Fibroblast of lung (primary cell): Measurements from ENCODE around the gene PIEZO2. TPM values are rescaled to one million over a fixed set of nuclear protein-coding genes. Genes with fewer than 3 reads are reported as not detected.
A peak's percentile ranks its signal among the peaks of the same experiment; 100 is the strongest.

Source experiments
- DNase-seq, 2 donors: peaks; one replicate each; pipeline versions ENCODE4 v3.0.0 to v3.0.0-alpha.2; 2010; ENCODE audit warnings: low read depth in 2 of 2
- H2AFZ ChIP-seq: 2 replicates; pipeline ENCODE4 v1.5.1; 2012; ENCODE audit warnings: low read length, control low read depth, inconsistent platforms
- H3K27ac ChIP-seq: 2 replicates; pipeline ENCODE4 v1.5.1; 2011; ENCODE audit warnings: low read length, control low read depth; ENCODE audit not compliant: insufficient read depth
- H3K27me3 ChIP-seq: 2 replicates; pipeline ENCODE4 v1.5.1; 2011; ENCODE audit warnings: mild to moderate bottlenecking, low read length; ENCODE audit not compliant: control insufficient read depth, insufficient read depth
- H3K36me3 ChIP-seq: 2 replicates; pipeline ENCODE4 v1.5.1; 2011; ENCODE audit warnings: low read length; ENCODE audit not compliant: control insufficient read depth, insufficient read depth
- H3K4me1 ChIP-seq: 2 replicates; pipeline ENCODE4 v1.5.1; 2011; ENCODE audit warnings: low read length; ENCODE audit not compliant: control insufficient read depth, insufficient read depth; ENCODE audit errors: extremely low read depth
- H3K4me2 ChIP-seq: 2 replicates; pipeline ENCODE4 v1.5.1; 2011; ENCODE audit warnings: low read length, control low read depth; ENCODE audit not compliant: insufficient read depth; ENCODE audit errors: extremely low read depth
- H3K4me3 ChIP-seq, 4 experiments: fragments of 200-600 bp in 1 of 4; sonication (generic) in 1 of 4; replicated peaks in 1 of 4; 2 replicates each; pipeline ENCODE4 v1.5.1; 2011 to 2016; ENCODE audit warnings: low read length in 4 of 4, low read depth in 3 of 4, mild to moderate bottlenecking in 3 of 4, control low read depth in 2 of 4, inconsistent platforms in 1 of 4, mixed read lengths in 1 of 4; ENCODE audit not compliant: insufficient read depth in 1 of 4; ENCODE audit errors: control extremely low read depth in 1 of 4
- H3K79me2 ChIP-seq: 2 replicates; pipeline ENCODE4 v1.5.1; 2012; ENCODE audit warnings: mild to moderate bottlenecking, low read length, inconsistent platforms; ENCODE audit not compliant: control insufficient read depth, insufficient read depth
- H3K9ac ChIP-seq: 2 replicates; pipeline ENCODE4 v1.5.1; 2011; ENCODE audit warnings: mild to moderate bottlenecking, low read length, control low read depth; ENCODE audit not compliant: insufficient read depth
- H3K9me3 ChIP-seq: 2 replicates; pipeline ENCODE4 v1.5.1; 2012; ENCODE audit warnings: low read depth, low read length; ENCODE audit not compliant: control insufficient read depth, insufficient read depth
- H4K20me1 ChIP-seq: 2 replicates; pipeline ENCODE4 v1.5.1; 2011; ENCODE audit warnings: low read length; ENCODE audit not compliant: control insufficient read depth, insufficient read depth; ENCODE audit errors: extremely low read depth
- EZH2 ChIP-seq: IDR thresholded peaks from 2 replicates; pipeline ENCODE4 v1.5.1; 2012; ENCODE audit warnings: low read length, control low read depth, mild to moderate bottlenecking; ENCODE audit errors: missing control alignments
- polyA plus RNA-seq, 2 donors: library from polyadenylated mRNA; depleted of rRNA in 1 of 2; stranded (reverse) in 1 of 2; unstranded in 1 of 2; fragments of >200 nt; gene quantifications; 2 replicates each; pipeline ENCODE4 v1.2.1, GENCODE V29; 2011 to 2012; ENCODE audit warnings: missing spikeins in 1 of 2
- total RNA-seq: library from RNA; depleted of rRNA; stranded (reverse); fragments of >200 nt; gene quantifications from 2 replicates; pipeline ENCODE4 v1.2.1, GENCODE V29; 2014
- TF ChIP-seq, protein P1 (sequence below), 2 donors: IDR thresholded peaks in 1 of 2; conservative IDR thresholded peaks in 1 of 2; 1 replicate in 1 of 2; 2 replicates in 1 of 2; pipeline ENCODE4 v1.5.1; 2011 to 2012; ENCODE audit warnings: low read length in 2 of 2, control low read depth in 1 of 2, inconsistent platforms in 1 of 2, low read depth in 1 of 2, mild to moderate bottlenecking in 1 of 2

PIEZO2 gene
- total and polyA plus RNA-seq, 2 donors (not counting 1 experiment from before 2014, with no cell fraction given): 1.2 to 6.6 TPM

DNA sequence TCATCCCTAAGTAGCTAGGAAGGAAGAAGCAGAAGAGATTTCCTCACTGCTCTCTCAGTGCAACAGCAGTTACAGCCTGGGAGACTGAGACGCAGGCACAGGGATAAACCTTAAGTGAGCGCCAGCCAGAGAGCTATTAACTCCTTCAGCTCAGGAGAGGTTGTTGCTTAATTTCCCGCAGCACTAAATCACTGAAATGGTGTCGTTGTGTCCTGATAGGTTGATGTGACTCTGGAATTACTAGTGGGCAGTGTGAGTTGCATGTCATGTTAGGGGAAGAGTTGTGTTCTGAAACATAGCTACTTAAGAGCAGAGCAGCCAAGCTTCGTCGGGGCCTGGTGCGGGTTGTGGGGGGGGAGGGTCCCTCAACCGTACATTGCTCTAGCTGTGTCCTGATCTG lies 397.7 kb downstream of the PIEZO2 start:
- no peaks in the 10 kb centered on the region for H3K79me2 ChIP-seq
- H3K36me3 ChIP-seq: no peaks in the 10 kb centered on the region
- no peak for DNase-seq
- no peaks in the 10 kb centered on the region for H4K20me1 ChIP-seq
- TF ChIP-seq, protein P1, sequence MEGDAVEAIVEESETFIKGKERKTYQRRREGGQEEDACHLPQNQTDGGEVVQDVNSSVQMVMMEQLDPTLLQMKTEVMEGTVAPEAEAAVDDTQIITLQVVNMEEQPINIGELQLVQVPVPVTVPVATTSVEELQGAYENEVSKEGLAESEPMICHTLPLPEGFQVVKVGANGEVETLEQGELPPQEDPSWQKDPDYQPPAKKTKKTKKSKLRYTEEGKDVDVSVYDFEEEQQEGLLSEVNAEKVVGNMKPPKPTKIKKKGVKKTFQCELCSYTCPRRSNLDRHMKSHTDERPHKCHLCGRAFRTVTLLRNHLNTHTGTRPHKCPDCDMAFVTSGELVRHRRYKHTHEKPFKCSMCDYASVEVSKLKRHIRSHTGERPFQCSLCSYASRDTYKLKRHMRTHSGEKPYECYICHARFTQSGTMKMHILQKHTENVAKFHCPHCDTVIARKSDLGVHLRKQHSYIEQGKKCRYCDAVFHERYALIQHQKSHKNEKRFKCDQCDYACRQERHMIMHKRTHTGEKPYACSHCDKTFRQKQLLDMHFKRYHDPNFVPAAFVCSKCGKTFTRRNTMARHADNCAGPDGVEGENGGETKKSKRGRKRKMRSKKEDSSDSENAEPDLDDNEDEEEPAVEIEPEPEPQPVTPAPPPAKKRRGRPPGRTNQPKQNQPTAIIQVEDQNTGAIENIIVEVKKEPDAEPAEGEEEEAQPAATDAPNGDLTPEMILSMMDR (conservative IDR thresholded peaks at IDR 0.05 in 1 of 2, IDR thresholded peaks at IDR 0.05 in 1 of 2; ENCODE audit: low read depth in 1 of 2, low read length in 2 of 2): no peak
- no peak for TF ChIP-seq EZH2
- no peaks in the 10 kb centered on the region for H3K4me1 ChIP-seq
- H3K27me3 ChIP-seq: no peaks in the 10 kb centered on the region
- H2AFZ ChIP-seq: no peak overlapping the region
- H3K4me3 ChIP-seq: no peak overlapping the region
- no peak overlapping the region for H3K9ac ChIP-seq
- H3K9me3 ChIP-seq: no peaks in the 10 kb centered on the region
- no peak overlapping the region for H3K27ac ChIP-seq
- H3K4me2 ChIP-seq: no peak overlapping the region

DNA sequence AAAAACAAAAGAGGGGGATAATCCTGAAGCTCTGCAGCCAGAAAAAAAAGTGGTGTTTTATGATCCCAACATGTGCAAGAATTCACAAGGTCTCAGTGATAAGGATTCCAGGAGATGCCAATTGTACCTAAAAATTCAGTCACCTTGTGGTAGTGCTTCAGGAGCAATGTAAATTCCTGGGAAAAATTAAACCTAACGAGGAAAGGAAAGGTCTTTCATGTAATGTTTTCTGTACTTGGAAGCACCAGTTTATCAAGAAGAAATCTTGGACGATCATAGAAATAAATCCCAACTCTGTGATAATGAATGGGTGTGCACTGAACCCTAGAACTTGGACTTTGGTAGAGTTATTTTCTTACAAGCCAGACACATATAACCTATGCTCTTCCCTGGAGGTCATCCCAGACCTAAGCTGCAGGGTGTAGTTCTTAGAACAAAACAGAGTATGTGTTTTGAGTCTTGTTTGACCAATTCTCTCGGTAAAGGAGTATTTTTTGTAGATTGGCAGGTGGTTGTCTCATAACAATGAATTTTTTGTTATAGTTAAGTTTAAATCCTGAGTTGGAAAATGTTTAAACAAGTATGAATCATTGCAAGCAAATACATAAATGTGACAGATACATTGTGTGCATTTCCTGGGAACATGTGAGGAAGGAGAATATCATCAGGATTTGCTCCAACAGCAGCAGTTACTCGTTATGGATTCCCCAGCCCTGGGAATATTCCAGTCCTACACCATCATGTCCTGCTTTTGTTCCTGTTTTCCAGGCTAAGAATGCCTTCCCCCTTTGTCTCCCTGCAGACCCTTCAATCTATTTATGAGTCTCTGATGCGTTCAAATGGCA lies 399.0 kb downstream of the PIEZO2 start:
- Histone ChIP-seq H3K36me3 (no peaks in the 10 kb centered on the region), H3K4me3 (no peak overlapping the region), H3K4me2 (no peak overlapping the region), H3K9me3 (no peaks in the 10 kb centered on the region), H3K4me1 (no peaks in the 10 kb centered on the region), H3K79me2 (no peaks in the 10 kb centered on the region), H4K20me1 (no peaks in the 10 kb centered on the region), H3K9ac (no peak overlapping the region), H3K27ac (no peak overlapping the region), H3K27me3 (no peaks in the 10 kb centered on the region), H2AFZ (no peak overlapping the region)
- no peak for DNase-seq
- TF ChIP-seq EZH2: no peak
- TF ChIP-seq, protein P1 (conservative IDR thresholded peaks at IDR 0.05 in 1 of 2, IDR thresholded peaks at IDR 0.05 in 1 of 2; ENCODE audit: low read depth in 1 of 2, low read length in 2 of 2): no peak

DNA sequence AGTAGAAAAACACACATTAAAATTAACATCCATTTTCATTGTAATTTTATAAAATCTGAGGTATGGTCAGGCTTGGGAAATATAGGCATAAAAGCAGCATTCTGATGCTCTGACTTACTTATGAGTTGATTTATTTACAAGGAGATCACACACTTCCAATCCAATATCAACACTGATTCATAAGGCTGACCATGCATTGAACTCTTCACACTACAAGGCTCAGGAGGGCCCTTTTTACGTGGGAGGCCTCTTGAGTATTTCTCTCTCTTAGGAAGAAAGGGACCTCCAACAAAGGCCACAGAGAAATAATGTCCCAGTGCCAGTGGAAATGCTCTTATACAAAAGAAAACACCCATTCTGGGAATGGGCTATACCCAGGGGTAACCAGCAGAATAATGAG lies 400.7 kb downstream of the PIEZO2 start:
- Histone ChIP-seq H3K36me3 (no peaks in the 10 kb centered on the region), H3K27me3 (no peaks in the 10 kb centered on the region), H3K4me2 (no peak overlapping the region), H3K79me2 (no peaks in the 10 kb centered on the region), H3K9ac (no peak overlapping the region), H3K4me1 (no peaks in the 10 kb centered on the region), H4K20me1 (no peaks in the 10 kb centered on the region), H3K27ac (no peak overlapping the region), H3K9me3 (no peaks in the 10 kb centered on the region), H2AFZ (no peak overlapping the region), H3K4me3 (no peak overlapping the region)
- TF ChIP-seq, protein P1 (conservative IDR thresholded peaks at IDR 0.05 in 1 of 2, IDR thresholded peaks at IDR 0.05 in 1 of 2; ENCODE audit: low read depth in 1 of 2, low read length in 2 of 2): no peak
- no peak for TF ChIP-seq EZH2
- DNase-seq: peak; percentile 12 to 49
